LHCN-M2 (cell line): Measurements from ENCODE around the gene ZNF266. TPM values are rescaled to one million over a fixed set of nuclear protein-coding genes. Genes with fewer than 3 reads are reported as not detected.

ENCODE experiments used
- DNase-seq: peaks from one replicate; pipeline ENCODE4 v3.0.0-alpha.2; 2012; ENCODE audit warnings: low read depth
- polyA plus RNA-seq: library from polyadenylated mRNA; unstranded; fragments of >200 nt; gene quantifications from one replicate; pipeline ENCODE4 v1.2.1, GENCODE V29; 2012; ENCODE audit warnings: missing spikeins
- total RNA-seq: library from RNA; depleted of rRNA; stranded (reverse); fragments of >200 nt; gene quantifications from 2 replicates; pipeline ENCODE4 v1.2.3, GENCODE V29; 2014; rRNA removed

The ZNF266 gene
- 10.8 and 12.9 TPM in 2 replicates for total RNA-seq
- polyA plus RNA-seq: 5.2 TPM

- peak; percentile 90 for DNase-seq
Measured at GRCh38 chr19:9435279-9436268, at the start of gene ZNF266. Gene ZNF266 (minus strand): TSS chr19:9435573. CDS start chr19:9420089, 15,484 bp downstream.

- DNase-seq: no peak
Measured at GRCh38 chr19:9485140-9485539, 49.8 kb upstream of the ZNF266 start.

DNA sequence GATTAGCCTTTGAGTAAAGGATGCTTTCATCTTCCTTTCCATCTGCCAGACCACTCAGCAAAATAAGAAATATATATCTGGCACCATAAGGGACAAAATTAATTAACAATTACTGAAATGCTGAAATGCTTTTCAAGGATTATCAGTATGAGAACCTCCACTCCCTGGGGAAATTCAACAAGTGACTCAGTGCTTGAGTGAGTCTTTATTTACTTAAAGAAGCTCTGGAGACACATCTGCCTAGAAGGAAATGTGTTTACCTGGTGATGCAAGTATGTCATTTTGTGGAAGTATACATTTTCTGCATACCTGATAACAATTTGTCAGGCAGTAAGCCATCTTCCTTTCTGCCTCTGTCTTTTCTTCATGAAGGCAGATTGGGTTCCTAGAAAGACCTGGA lies 39.6 kb upstream of the ZNF266 start:
- no peak for DNase-seq

DNA sequence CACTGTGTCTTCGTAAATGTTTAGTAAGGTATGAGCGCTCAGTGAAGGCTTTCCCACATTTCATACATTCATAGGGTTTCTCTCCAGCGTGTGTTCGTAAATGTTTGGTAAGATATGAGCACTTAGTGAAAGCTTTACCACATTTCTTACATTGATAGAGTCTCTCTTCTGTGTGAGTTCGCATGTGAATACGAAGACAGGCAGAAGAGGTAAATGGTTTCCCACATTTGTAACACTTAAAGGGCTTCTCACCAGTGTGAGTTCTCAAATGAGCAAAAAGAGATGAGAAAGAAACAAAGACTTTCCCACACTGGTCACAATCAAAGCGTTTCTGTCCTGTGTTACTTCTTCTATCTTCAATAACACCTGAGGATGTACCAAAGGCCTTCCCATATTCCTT lies 31.8 kb upstream of the ZNF266 start:
- no peak for DNase-seq

- DNase-seq: no peak
Measured at GRCh38 chr19:9461938-9462337, 26.6 kb upstream of the ZNF266 start.

DNA sequence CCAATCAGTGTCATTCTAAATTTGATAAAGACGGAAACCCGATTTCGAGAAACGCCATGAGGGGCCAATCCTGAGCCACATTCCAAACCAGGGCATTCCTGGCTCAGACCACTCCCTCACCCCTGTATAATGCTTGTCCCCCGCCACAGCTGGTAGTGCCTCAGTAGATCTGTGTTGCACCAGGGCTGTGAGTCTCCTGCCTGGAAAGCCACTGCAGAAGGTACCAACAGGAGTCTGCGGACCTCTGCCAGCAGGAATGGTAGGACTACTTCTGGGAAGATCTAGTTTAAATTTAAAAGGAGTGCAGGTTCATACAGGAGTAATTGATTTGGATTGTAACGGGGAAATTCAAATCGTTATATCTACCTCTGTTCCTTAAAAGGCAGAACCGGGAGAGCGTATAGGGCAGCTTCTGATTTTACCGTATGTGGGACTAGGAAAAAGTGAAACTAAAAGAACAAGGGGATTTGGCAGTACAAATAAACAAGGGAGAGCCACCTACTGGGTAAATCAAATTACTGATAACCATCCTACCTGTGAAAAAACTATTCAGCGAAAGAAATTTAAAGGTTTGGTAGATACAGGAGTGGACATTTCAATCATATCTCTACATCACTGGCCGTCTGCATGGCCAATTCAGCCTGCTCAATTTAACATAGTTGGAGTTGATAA lies 20.8 kb upstream of the ZNF266 start:
- no peak for DNase-seq

- no peak for DNase-seq
Measured at GRCh38 chr19:9453953-9454352, 18.6 kb upstream of the ZNF266 start.

DNA sequence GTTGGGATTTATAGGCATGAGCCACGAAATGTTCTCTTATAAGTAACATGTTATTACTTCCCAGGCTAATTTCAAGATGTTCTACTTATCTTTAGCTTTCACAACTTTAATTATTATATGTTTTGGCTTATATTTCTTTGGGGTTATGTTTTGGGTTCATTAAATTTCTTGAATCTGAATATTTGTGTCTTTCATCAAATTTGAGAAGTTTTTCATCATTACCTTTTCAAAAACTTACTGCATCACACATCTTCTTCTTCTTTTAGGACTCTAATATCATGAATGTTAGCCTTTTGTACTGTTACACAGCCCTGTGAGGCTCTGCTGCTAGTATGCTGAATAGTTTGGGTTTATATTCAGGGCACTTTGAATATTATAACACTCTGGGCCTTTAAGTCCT lies 9.7 kb upstream of the ZNF266 start:
- DNase-seq: no peak

DNA sequence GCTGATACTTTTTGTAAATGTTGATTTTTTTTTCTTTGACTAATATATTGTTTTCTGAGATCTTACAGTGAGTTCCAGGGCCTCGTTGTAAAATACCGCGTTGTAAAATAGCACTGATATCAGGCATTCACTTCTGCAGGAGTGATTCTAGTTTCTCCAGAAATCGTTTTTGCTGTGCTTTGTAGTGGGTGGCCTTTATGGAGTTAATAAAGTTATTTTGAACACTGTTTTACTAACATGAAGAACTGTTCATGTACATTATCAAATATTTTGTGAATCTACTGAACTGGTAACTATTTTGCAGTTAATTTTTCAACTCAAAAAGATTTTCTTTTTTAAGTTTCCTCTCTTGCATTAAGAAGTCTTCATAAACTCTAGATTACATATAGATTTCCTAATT lies 985 bp upstream of the ZNF266 start:
- no peak for DNase-seq

- DNase-seq: peak; percentile 68
Measured at GRCh38 chr19:9431475-9431874, 3.9 kb downstream of the ZNF266 start.

DNA sequence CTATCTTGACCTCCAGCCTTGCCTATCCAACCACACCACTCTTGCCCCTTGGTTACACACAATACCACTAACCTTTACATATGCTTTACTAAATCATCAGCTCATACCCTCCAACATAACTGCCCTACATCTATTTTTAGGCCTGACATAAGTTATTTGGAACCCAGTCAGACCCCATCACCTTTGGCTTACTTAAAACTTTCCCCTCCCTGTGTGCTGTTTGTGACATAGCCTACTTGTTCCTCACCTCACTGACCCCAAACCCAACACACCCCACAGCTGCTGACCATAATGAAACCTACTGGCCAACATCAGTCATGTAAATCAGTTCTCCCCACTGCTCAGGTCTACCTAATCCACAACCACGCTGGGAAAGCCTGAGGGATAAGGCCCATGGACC lies 4.9 kb downstream of the ZNF266 start:
- no peak for DNase-seq

DNA sequence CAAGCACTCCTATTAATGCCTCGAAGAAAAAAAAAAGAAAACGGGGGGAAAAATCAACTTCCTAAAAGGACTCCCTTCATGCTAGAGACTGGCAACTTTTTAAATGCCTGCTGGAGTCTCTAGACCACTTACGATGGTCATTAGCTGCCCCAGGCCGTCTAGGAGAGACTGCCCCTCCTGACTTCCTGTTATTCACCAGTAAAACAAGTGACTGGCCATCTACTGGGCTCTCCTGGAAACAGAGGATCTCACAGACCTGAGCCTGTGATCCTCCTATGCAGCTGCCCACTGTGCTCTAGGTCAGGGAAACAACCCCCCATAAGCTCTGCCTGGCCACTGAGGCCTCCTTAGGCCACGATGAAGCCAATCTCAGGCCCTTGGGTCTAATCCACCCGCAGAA lies 7.4 kb downstream of the ZNF266 start:
- no peak for DNase-seq

GRCh38 chr19:9413240-9413954 lies 22.0 kb downstream of the ZNF266 start:
- DNase-seq: no peak

- DNase-seq: no peak
Measured at GRCh38 chr19:9407827-9408226, 27.5 kb downstream of the ZNF266 start.

DNA sequence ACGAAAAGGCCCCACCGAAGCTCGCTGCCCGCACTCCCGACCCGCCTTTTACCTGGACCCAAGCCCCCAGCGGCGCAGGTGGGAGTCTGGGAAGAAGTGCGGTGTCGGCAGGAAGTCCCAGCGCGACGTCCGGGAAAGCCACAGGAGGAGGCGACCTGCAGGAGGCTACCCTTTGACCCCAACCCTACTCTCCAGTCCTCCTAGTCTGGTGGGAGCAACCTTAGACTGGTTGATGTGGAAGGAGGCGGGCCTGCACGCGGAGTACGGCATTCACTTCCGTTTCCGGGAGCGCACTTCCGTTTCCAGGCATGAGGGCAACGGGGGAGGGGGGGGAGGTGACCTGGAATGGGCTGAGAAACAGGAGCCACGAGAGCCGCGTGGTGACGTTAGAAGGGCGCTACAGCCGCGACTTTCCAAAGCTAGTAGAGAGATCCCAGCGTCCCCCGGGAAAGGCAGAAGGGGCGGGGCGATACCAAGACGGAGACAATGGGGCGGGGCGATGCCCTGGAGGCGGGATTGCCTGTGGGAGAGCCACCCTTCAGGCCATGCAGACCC lies 28.5 kb downstream of the ZNF266 start:
- peak; percentile 85 for DNase-seq

DNA sequence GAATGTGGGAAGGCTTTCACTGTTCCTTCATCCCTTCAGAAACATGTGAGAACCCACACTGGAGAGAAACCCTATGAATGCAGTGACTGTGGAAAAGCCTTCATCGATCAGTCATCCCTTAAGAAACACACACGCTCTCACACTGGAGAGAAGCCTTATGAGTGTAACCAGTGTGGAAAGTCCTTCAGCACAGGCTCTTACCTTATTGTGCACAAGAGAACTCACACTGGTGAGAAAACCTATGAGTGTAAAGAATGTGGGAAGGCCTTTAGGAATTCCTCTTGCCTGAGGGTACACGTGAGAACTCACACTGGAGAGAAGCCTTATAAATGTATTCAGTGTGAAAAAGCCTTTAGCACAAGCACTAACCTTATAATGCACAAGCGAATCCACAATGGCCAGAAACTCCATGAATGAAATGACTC lies 54.0 kb downstream of the ZNF266 start:
- DNase-seq: no peak

- no peak for DNase-seq
Measured at GRCh38 chr19:9370738-9371619, 64.4 kb downstream of the ZNF266 start.

GRCh38 chr19:9362905-9363304 lies 72.5 kb downstream of the ZNF266 start, which contains the start of gene ZNF177:
Gene ZNF177 (plus strand): TSS chr19:9363013. CDS start chr19:9378312, 15,299 bp downstream.
- DNase-seq: no peak
